Testis (tissue), 2 donors: ENCODE measurements around the gene KCNK5.

Source experiments
- CTCF ChIP-seq, 3 experiments: fragments of 450-650 bp in 2 of 3; fragments of 200-600 bp in 1 of 3; sonication (generic) in 1 of 3; IDR thresholded peaks; one replicate each; pipeline ENCODE4 v1.5.1; 2016 to 2019; ENCODE audit warnings: antibody characterized with exemption in 3 of 3, mild to moderate bottlenecking in 2 of 3, moderate library complexity in 1 of 3
- POLR2A ChIP-seq: fragments of 450-650 bp; IDR thresholded peaks from one replicate; pipeline ENCODE4 v1.6.1; 2017; ENCODE audit warnings: antibody characterized with exemption, mild to moderate bottlenecking, moderate library complexity

- TF ChIP-seq POLR2A (no peak), CTCF (IDR thresholded peaks at IDR 0.05) (no peak)
Measured at GRCh38 chr6:39209911-39210310, 19.4 kb downstream of the KCNK5 start.
